Measurements from ENCODE around the gene ARHGAP11A.

DNA sequence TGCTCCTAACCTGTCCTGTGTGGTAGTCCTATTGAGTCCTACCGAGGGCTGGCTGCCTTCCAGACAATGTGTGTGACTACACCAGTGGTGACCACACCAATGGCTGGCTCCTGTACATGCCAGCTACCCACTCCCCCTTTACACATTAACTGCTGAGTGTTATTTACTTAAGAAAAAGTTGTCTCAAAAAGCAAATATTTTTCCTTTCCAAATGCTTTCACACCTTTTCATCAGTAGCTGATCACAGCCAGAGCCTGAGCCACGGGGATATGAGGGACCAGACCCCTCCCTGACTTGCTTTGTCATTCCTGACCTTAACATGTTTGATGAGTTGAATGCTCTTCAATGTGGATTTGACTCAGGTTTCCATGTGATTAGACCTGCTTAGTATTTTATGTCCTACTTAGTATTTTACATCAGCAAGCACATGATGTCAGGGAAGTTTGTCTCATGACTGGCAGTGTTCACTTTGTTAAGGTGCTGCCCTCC, 72.9 kb downstream of the ARHGAP11A start:
- TF ChIP-seq CTCF (IDR thresholded peaks at IDR 0.05; ENCODE audit: borderline replicate concordance, extremely low read depth, low read length, poor library complexity, severe bottlenecking) (no peak), EZH2 (IDR thresholded peaks at IDR 0.05; ENCODE audit: borderline replicate concordance, low read depth, low read length, severe bottlenecking) (no peak)

Measured in DND-41 (cell line).